ENCODE data around the gene KCNQ5.
"Not testable (repeated sequence)": the region's sequence is repeated elsewhere in the genome, so short reads cannot be mapped to it uniquely, and the experiment has no call there.

Gene KCNQ5

GRCh38 chr6:73180763-73181619 is 559.1 kb downstream of the KCNQ5 start:
- peak; percentile 52 for DNase-seq (ENCODE audit: low spot score)

- DNase-seq (ENCODE audit: low spot score) = no peak
Observed at GRCh38 chr6:73182021-73182607, 560.2 kb downstream of the KCNQ5 start.

- not testable (repeated sequence) for DNase-seq (ENCODE audit: low spot score)
Observed at GRCh38 chr6:73193302-73193701, 571.4 kb downstream of the KCNQ5 start.

GRCh38 chr6:73194744-73195143 is 572.9 kb downstream of the KCNQ5 start:
- DNase-seq (ENCODE audit: low spot score) = no peak

GRCh38 chr6:73200247-73200646 is 578.4 kb downstream of the KCNQ5 start:
- no peak for DNase-seq (ENCODE audit: low spot score)

- DNase-seq (ENCODE audit: low spot score) = no peak
Observed at GRCh38 chr6:73200735-73201134, 578.9 kb downstream of the KCNQ5 start.

- no peak for DNase-seq (ENCODE audit: low spot score)
Observed at GRCh38 chr6:73203098-73203497, 581.2 kb downstream of the KCNQ5 start.

- no peak for DNase-seq (ENCODE audit: low spot score)
Observed at GRCh38 chr6:73204252-73204651, 582.4 kb downstream of the KCNQ5 start.

- no peak for DNase-seq (ENCODE audit: low spot score)
Observed at GRCh38 chr6:73207221-73207837, 585.5 kb downstream of the KCNQ5 start.

- no peak for DNase-seq (ENCODE audit: low spot score)
Observed at GRCh38 chr6:73209117-73209516, 587.3 kb downstream of the KCNQ5 start.

- DNase-seq (ENCODE audit: low spot score) = no peak
Observed at GRCh38 chr6:73216859-73217258, 595.0 kb downstream of the KCNQ5 start.

- DNase-seq (ENCODE audit: low spot score) = no peak
Observed at GRCh38 chr6:73225396-73225795, 603.5 kb downstream of the KCNQ5 start, which contains the start of gene KHDC1L. KHDC1L (minus strand) TSS chr6:73225496; CDS start chr6:73225408, 88 bp downstream.

GRCh38 chr6:73227606-73228255 is 605.9 kb downstream of the KCNQ5 start:
- DNase-seq (ENCODE audit: low spot score) = no peak

- no peak for DNase-seq (ENCODE audit: low spot score)
Observed at GRCh38 chr6:73231986-73232391, 610.1 kb downstream of the KCNQ5 start.

- no peak for DNase-seq (ENCODE audit: low spot score)
Observed at GRCh38 chr6:73233048-73233447, 611.2 kb downstream of the KCNQ5 start.

GRCh38 chr6:73233971-73234370 is 612.1 kb downstream of the KCNQ5 start:
- not testable (repeated sequence) for DNase-seq (ENCODE audit: low spot score)

GRCh38 chr6:73234733-73235132 is 612.9 kb downstream of the KCNQ5 start:
- no peak for DNase-seq (ENCODE audit: low spot score)

- no peak for DNase-seq (ENCODE audit: low spot score)
Observed at GRCh38 chr6:73236144-73236750, 614.4 kb downstream of the KCNQ5 start.

GRCh38 chr6:73240730-73241129 is 618.9 kb downstream of the KCNQ5 start:
- DNase-seq (ENCODE audit: low spot score) = no peak

- no peak for DNase-seq (ENCODE audit: low spot score)
Observed at GRCh38 chr6:73242001-73242400, 620.1 kb downstream of the KCNQ5 start.
